ENCODE data around the gene PNMA8C. TPM values are rescaled to one million over a fixed set of nuclear protein-coding genes. Genes with fewer than 3 reads are reported as not detected.
A peak's percentile ranks its signal among the peaks of the same experiment; 100 is the strongest.
"Not testable (repeated sequence)": the region's sequence is repeated elsewhere in the genome, so short reads cannot be mapped to it uniquely, and the experiment has no call there.

Gene PNMA8C
- total RNA-seq, 1 donor from 2014 or later = not detected

DNA sequence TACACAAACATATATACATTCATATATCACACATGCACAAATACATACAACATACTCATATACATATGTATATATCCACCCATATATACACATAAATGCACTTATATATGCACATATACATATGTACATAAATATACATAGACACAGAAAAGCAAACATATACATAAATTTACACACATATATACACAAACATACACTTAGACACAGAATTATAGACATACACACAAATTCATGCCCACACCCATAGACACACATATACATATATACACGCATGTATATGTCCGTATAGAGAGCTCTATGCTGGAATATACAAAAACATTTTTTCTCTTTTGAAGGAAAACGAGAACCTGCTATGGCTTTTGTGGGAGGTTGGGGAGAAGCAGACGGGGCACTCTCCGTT lies 22.0 kb upstream of the PNMA8C start:
- DNase-seq (ENCODE audit: low spot score) = no peak
- intact Hi-C loops (cut with DNase I) = no loop called here
- ATAC-seq = no peak

DNA sequence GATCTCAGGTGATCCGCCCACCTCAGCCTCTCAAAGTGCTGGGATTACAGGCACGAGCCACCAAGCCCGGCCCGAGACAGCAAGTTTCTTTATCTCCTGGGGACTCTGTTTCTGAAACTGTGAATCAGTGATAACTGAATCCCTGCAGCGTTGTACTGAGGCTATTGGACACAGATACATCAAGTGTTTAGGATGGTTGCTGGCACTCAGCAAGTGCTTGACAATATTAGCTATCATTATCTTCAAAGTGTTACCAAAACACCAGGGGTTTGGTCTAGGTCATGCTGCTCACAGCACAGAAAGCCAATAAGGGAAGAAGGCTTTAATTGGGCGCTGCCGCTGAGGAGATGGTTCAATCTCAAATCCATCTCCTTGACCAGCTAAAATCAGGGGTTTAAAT lies 20.5 kb upstream of the PNMA8C start:
- no peak for ATAC-seq
- no peak for DNase-seq (ENCODE audit: low spot score)
- intact Hi-C loops (cut with DNase I) = no loop called here

DNA sequence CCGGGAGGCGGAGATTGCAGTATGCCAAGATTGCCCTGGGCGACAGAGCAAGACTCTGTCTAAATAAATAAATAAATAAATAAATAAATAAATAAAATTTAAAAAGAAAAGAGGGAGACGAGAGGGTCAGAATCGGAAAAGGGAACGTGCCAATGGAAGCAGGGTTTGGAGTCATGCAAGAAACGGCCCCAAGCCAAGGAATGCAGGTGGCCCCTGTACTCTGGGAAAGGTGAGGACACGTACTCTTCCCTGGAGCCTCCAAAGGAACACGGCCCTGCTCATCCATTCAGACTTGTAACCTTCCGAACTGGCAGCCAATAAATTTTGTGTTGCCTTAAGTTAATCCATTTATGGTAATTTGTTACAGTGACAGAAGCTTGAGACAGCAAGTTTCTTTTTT lies 19.9 kb upstream of the PNMA8C start:
- no peak for DNase-seq (ENCODE audit: low spot score)
- ATAC-seq = no peak
- intact Hi-C loops (cut with DNase I) = no loop called here

DNA sequence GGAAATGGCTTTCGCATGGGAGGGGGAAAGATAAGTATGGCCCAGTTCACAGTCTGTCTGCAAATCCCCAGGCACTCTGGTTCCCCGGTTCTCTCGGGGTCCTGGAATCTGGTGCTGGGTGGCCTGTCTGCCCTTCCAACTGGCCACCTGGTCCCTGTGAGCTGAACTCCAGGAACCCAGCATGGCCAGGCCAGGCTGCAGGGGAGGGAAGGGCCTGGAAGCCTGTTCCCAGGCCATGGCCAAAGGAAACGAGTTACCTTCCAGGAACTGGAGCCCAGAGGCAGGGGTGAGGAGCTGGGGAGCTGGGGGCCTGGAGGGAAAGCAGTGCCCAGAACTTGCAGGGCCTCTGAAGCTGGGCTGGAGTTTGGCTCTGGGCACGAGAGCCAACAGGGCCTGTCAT lies 19.1 kb upstream of the PNMA8C start:
- ATAC-seq = no peak
- intact Hi-C loops (cut with DNase I) = no loop called here
- DNase-seq (ENCODE audit: low spot score) = no peak

DNA sequence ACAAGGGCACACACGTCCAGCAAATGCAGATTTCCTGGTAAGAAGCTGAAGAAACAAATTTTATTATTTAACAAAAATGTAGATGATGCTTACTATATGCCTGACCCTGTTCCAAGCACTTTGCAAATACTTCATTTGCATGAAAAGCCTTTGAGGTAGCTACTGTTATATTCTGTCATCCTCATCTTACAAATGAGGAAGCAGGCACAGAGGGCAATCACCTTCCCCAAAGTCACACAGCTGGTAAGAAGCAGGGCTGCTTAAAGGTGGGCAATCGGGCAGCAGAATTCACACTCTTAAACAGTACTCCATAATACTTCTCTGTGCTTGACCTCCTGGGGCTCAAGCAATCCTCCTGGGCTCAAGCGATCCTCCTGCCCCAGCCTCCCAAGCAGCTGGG lies 18.3 kb upstream of the PNMA8C start:
- intact Hi-C loops (cut with DNase I) = no loop called here
- no peak for ATAC-seq
- DNase-seq (ENCODE audit: low spot score) = no peak

DNA sequence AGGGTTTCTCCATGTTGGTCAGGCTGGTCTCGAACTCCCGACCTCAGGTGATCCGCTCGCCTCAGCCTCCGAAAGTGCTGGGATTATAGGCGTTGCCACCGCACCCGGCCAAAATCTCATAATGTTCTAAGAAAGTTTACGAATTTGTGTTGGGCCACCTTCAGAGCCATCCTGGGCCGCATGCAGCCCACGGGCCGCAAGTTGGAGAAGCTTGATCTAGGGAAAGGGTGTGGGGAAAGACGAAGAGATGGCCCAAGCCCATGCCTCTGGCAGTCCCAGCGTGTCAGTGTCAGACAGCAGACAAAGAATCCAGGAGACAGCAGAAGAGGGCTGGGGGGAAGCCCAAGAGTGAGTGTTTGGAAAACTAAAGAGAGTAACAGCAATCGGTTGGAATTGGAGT lies 17.3 kb upstream of the PNMA8C start:
- no peak for DNase-seq (ENCODE audit: low spot score)
- intact Hi-C loops (cut with DNase I) = no loop called here
- ATAC-seq = no peak

DNA sequence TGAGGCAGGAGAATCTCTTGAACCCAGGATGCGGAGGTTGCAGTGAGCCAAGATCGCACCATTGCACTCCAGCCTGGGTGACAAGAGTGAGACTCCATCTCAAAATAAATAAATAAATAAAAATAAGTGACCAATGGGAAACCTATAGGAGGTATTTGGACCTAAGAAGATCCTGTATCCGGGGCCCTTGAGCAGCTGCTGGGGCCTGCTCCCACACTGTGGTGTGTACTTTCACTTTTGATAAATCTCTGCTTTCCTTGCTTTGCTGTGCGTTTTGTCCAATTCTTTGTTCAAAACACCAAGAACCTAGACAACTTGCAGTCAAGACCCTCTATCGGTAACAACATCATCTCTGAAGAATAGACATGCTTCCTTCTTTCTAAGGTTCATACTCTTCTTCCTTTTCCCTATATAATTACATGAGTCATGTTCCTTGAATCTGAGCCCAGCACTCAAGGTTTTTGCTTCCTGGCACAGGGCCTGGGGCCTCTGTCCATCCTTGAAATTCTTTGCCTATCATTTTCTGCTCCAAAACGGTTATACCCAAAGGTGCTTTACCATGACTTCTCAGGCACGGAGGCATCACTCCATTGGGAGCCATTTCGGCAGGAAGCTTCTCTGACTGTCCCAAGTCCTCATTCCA lies 14.2 kb upstream of the PNMA8C start:
- no peak for ATAC-seq
- intact Hi-C loops (cut with DNase I) = no loop called here
- DNase-seq (ENCODE audit: low spot score) = no peak

DNA sequence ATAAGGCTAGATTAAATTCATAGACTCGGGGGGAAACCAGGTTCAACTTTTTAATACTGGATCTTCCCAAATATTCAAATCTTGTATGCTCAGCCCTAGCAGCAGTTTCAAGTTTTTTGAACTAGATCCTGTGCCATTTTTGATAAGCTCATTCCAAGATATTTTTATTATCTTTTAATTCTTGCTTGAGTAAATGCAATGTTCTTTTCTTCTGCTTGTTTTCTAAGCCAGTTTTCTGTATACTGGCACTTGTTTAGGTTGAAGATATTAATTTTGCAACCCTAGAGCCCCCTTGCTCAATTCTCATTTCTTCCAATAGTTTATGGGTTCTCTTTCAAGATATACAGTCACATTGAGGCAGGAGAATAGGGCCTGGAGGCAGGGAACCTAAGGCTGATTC lies 13.1 kb upstream of the PNMA8C start:
- DNase-seq (ENCODE audit: low spot score) (no peak), ATAC-seq (no peak)
- intact Hi-C loops (cut with DNase I) = no loop called here

DNA sequence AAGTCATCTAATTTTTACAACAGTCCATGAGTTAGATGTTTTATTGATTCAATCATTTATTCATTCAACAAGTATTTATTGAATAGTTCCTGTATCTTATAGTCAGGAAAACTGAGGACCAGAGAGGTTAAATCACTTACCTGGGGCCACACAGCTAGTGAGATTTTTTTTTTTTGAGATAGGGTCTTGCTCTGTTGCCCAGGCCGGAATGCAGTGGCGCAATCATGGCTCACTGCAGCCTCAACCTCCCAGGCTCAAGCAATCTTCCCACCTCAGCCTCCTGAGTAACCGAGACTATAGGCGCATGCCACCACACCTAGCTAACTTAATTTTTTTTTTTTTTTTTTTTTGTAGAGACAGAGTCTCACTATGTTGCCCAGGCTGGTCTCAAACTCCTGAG lies 7.0 kb upstream of the PNMA8C start:
- DNase-seq (ENCODE audit: low spot score); intact Hi-C loops (cut with DNase I); ATAC-seq: not testable (repeated sequence)

DNA sequence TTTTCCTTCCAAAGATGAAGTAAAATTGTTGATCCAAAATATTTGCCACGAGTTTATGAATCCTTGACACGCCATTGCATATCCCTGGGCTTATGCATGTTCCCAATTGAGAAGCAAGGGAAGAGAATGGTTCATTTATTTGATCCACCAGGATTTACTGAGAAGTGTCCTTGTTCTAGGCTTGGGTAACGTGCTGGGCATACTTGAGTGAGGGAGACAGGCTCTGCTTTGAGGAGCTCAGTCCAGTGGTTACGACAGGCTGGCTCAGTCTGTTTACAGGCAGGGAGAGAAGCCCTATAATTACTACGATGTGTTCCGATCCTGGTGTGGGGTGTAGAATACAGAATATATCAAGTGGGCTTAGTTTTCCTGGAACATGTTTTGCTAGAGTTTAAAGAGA lies 6.3 kb upstream of the PNMA8C start:
- no peak for DNase-seq (ENCODE audit: low spot score)
- intact Hi-C loops (cut with DNase I) = no loop called here
- ATAC-seq = no peak

DNA sequence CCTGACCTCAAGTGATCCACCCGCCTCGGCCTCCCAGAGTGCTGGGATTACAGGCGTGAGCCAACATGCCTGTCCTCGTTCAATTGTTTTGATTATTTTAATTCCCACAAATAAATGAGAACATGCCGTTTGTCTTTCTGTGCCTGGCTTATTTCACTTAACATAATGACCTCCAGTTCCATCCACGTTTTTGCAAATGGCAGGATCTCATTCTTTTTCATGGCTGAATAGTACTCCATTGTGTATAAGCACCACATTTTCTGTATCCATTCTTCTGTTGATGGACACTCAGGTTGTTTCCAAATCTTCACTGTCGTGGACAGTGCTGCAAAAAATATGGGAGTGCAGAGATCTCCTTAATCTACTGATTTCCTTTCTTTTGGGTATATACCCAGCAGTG lies 4.7 kb upstream of the PNMA8C start:
- intact Hi-C loops (cut with DNase I) = not testable (repeated sequence)

DNA sequence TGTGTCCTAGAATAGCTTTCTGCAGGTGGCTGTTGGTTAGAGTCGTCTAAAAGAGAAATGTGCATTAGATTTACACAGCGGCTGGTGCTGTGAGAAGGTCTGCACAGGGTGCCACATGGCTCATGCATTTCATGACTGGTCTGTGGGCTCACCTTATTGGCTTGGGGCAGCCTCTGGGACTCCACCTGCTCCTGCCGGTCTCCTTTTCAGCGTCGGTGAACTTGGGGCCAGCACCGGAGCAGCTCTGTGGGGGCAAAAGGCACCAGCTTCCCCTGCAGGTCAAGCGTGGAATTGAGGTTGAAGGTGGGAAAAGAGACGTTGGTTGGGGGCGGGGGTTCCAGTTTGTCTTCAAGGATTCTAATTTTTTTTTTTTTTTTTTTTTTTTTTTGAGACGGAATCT lies 3.1 kb upstream of the PNMA8C start:
- ATAC-seq = no peak
- intact Hi-C loops (cut with DNase I) = no loop called here
- DNase-seq (ENCODE audit: low spot score) = no peak

More for the DNA sequence above, 4.7 kb upstream of the PNMA8C start:
- not testable (repeated sequence) for ATAC-seq; DNase-seq (ENCODE audit: low spot score)

DNA sequence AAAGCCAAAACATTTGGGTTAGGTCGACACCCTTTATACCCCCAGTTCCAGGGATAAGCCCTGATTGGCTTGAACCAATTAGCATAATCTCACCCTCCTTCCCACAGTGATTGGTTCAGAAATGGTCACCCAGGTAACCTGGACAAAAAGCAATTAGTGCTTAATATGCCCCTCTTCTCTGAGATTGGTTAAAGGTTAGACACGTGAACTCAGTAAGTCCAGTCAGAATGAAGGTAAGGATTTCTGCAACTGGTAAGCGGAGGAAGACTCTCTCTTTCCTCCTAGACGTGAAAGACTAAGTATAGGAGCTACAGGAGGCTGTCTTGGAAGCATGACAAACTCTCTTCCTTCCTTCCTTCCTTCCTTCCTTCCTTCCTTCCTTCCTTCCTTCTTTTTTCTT lies 1.3 kb upstream of the PNMA8C start:
- no peak for DNase-seq (ENCODE audit: low spot score)
- intact Hi-C loops (cut with DNase I) = no loop called here
- ATAC-seq = no peak

DNA sequence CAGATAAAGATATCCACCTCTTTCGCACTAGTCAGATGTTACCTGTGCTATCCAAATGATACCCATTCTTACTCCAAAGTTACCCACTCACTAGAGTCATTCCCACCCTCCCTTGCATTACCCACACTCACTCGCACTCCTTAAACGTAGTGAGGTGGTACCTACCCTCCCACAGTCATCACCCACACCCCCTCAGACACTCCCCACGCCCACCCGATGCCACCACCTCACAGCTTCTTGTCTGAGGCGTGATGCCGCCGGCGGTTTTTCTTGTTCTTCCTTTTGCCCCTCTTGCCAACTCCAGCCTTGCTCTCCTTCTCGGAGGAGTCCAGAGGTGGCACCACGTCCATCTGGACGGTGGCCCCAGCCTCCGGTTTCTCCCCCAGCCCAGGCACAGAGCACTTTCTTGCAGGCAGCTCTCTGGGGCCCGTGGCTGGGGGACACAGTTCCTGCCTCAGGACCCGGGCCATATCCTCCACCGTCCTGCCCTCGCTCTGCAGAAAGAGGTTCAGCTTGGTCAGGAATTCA lies 1.2 kb downstream of the PNMA8C start:
- intact Hi-C loops (cut with DNase I) = no loop called here
- no peak for DNase-seq (ENCODE audit: low spot score)
- no peak for ATAC-seq

DNA sequence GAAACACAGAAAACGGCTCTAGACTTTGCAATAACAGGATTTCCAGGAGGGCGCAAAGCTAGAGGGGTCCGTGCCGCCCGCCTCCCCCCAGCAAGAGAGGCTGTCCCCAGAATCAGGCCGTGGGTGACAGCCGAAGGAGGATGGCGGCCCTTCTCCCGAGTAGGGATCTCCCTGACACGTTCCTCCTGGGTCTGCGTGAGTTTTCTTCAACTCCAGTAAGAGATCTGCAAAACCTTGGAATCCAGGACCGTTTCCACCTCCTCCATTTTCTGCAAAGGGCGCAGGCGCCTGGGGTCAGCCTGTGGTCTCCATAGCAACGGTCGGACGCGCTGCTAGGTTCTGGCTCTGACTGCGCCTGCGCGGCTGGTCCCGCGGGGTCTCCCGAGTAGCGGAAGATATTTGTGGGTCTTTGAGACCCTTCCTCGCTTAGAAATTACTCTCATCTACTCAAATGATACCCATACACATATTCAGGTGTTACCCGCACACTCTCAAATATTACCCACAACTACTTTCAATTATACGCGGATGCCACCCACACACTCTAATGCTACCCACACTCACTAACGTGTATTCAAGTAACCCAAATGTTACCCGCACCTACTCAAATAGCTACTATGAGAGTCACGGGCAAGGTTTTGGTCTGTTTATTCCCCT lies 2.1 kb downstream of the PNMA8C start:
- peak; percentile 96 for ATAC-seq
- intact Hi-C loops (cut with DNase I) = no loop called here
- peak; percentile 91 for DNase-seq (ENCODE audit: low spot score)

DNA sequence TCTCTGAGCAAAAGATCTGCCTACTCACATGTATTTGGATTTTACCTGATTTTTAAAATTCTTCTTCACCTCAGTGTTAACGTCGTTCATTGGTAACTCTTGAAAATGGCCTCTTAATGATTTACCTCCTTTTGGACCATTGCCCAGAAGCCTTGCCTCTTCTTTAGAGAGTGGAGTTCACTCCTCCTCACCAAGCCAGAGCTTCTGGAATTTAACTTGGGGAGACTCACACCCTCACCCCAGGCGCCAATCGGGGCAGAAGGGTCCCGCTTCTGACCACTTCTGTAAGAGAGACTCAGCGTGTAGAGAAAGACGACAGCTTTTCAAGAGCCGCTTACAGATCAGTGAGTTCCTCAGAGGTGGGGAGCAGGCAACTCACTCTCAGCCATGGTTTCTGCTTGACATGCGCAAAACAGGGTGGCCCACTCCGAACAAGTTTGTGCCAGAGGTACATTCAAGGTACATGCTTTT lies 2.7 kb downstream of the PNMA8C start:
- intact Hi-C loops (cut with DNase I) = no loop called here
- ATAC-seq (peak; percentile 40), DNase-seq (ENCODE audit: low spot score) (no peak)

DNA sequence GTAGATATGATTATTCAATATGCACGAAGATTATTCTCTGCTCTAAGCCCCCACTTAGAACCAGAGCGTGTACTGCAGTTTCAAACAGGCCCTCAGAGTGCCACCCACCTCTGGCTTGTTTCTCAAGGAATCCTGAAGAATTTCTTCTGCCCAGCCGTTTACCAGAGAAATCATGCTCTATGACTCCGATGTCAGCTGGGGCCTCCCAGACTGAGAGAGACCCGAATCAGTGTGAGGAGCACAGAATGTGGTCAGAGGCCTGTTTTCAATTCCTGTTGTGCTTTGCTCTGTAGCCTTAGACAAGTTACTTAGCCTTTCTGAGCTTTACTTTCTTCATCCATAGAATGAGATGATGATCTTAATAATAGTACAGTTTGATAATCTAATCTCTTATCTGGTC lies 5.5 kb downstream of the PNMA8C start:
- DNase-seq (ENCODE audit: low spot score) = no peak
- no peak for ATAC-seq
- intact Hi-C loops (cut with DNase I) = no loop called here

DNA sequence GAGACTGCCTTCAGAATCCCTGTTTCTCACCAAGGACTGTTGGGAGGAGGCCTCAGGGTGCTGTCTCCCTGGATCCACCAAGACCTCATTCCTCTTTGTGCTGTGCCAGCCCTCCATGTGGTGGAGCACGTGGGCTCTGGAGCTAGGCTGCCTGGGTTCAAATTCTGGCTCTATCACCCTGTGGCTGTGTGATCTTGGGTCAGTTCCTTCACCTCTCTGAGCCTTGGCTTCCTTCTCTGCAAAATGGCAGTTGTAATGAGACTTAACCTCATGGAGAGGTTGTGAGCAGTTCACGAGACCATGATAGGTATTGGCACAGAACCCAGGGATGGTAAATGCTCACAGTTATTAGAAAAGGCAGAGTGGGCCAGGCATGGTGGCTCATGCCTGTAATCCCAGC lies 6.4 kb downstream of the PNMA8C start:
- intact Hi-C loops (cut with DNase I) = no loop called here
- ATAC-seq = no peak
- DNase-seq (ENCODE audit: low spot score) = no peak

DNA sequence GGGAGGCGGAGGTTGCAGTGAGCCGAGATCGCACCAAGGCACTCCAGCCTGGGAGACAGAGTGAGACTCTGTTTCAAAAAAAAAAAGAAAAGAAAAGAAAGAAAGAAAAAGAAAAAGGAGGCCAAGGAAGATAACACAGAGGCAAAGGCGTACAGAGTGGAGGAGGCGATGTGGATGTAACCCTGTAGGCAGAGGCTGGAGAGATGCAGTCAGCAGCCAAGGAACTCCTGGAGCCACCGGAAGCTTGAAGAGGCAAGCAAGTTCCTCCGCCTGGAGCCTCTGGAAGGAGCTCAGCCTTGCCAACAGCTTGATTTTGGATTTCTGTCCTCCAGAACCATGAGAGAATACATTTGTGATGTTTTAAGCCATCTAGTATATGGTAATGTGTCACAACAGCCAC lies 8.7 kb downstream of the PNMA8C start:
- DNase-seq (ENCODE audit: low spot score) (no peak), ATAC-seq (no peak)
- intact Hi-C loops (cut with DNase I) = no loop called here

DNA sequence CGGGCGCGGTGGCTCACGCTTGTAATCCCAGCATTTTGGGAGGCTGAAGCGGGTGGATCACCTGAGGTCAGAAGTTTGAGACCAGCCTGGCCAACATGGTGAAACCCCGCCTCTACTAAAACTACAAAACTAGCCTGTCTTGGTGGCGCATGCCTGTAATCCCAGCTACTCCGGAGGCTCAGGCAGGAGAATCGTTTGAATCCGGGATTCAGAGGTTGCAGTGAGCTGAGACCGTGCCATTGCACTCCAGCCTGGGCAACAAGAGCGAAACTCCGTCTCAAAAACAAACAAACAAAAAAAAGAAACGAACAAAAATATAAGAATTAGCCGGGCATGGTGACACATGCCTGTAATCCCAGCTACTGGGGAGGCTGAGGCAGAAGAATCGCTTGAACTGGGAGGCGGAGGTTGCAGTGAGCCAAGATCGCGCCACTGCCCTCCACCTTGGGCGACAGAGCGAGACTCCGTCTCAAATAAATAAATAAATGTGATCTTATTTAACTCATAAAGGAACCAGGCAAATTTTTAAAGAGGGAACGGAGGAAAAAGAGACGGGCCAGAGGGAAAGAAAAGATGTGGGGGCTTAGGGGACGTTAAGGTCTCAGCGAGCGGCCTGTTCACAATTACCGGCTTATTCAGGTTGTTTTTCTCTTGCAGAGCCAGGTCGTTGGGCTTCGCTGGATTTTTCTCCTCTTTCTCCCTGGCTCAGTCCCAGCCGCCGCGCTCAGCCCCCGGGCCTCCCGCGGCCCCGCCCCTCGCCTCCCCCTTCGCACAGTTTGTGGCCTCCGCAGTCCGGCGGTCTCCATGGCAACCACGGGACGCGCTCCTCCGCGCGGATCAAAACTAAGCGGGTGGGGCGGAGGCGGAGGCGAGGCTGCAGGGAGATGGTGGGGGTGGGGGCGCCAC lies 12.7 kb downstream of the PNMA8C start:
- intact Hi-C loops (cut with DNase I) = not testable (repeated sequence)

More for the DNA sequence above, 12.7 kb downstream of the PNMA8C start:
- ATAC-seq (peak; percentile 82), DNase-seq (ENCODE audit: low spot score) (peak; percentile 94)

Data from sciatic nerve (tissue), 2 donors.